Activated CD4-positive, alpha-beta T cell treated with anti-CD3 and anti-CD28 coated beads, Interleukin-2, amount 50 U/mL, for 4 hours (primary cell): ENCODE results near the gene UCKL1.
"Not testable (repeated sequence)": the region's sequence is repeated elsewhere in the genome, so short reads cannot be mapped to it uniquely, and the experiment has no call there.

Source experiments
- DNase-seq, 2 experiments: peaks; one replicate each; pipeline ENCODE4 v3.0.0-alpha.2; 2020

UCKL1 gene

DNA sequence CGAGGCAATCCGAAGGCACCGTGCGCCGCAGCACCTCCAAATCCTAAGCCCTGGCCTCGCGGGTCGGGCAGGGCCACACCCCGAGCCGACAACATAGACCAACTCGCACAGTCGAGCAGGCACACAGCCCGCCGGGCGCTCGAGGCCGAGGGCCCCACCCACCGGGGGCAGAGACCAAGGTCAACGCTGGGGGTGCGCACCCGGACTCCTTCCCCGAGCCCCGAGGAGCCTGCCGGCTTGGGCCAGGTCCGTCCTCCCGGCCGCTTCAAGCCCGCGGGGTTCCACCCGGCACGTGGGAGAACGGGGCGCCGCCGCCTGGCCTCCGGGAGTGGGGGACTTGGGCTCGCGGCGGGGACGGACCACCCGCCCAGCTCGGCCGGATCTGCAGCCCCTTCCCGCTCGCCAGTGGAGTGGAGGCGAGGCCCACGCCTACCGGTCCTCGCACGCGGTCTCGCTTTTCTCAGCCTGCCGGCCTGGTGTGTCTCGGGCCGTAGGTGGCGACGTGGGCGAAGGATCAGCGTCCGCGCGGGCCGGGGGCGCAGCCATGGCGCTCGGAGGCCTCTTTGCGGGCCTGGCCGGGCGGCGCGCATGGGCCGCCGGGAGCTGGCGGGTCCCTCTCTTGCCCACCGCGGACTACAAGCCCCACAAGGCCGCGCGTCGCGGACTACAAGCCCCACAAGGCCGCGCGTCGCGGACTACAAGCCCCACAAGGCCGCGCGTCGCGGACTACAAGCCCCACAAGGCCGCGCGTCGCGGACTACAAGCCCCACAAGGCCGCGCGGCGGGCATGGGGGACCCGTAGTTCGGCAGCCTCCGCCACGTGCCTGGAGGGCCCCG lies at the start of gene UCKL1:
TSS of gene UCKL1 (minus strand) at position 590 of the 837 bp plus-strand sequence. CDS start at position 546, 44 bp downstream.
- peak; percentile 83 to 86 for DNase-seq

DNA sequence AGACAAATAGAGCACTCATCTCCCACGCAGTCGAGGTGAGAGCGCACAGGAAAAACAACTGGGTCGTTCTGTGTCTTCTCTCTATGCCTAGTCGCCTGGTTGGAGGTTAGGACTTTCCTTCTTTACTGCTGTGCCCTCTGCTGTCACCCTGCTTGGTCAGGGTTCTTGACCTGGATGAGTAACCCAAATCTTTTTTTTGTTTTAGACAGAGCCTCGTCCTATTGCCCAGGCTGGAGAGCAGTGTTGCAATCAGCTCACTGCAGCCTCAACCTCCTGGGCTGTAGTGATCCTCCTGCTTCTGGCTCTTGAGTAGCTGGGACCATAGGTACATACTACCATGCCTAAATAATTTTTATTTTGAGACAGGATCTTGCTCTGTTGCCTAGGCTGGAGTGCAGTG lies 49.2 kb upstream of the UCKL1 start:
- no peak for DNase-seq

GRCh38 chr20:64003960-64004725 lies 47.9 kb upstream of the UCKL1 start:
- DNase-seq = no peak

DNA sequence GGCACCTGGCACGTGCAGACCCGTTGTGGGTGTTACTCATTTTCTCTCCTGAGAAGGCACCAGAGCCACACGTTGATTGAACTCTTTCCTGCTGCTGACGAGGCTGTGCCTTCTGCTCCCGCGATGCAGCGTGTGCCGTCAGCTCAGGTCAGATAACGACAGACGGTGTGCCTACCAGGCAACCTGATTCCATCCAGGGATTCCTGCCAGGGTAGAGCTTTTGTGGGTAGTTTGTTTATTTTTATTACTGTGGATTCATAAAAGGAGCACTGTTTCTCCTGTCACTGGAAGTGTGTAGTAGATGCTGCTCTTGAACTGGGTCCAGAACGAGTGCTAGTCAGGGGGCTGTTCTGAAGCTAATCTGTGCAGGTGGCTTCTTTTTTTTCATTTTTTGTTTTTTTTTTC lies 45.4 kb upstream of the UCKL1 start:
- DNase-seq = no peak

DNA sequence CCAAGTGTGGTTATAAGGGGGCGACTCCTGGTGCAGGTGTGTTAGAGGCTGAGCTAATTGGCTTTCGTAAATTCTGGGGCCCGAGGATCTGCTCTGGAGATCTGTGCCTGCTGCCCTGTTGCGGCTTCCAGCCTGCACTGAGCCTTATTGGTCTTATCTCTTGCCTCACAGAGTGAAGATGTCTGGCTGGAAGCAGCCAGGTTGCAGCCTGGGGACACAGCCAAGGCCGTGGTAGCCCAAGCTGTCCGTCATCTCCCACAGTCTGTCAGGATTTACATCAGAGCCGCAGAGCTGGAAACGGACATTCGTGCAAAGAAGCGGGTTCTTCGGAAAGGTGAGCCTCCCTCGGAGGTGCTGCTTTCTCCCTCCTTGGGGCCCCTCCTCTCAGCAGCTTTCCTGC lies 44.7 kb upstream of the UCKL1 start:
- DNase-seq = no peak

DNA sequence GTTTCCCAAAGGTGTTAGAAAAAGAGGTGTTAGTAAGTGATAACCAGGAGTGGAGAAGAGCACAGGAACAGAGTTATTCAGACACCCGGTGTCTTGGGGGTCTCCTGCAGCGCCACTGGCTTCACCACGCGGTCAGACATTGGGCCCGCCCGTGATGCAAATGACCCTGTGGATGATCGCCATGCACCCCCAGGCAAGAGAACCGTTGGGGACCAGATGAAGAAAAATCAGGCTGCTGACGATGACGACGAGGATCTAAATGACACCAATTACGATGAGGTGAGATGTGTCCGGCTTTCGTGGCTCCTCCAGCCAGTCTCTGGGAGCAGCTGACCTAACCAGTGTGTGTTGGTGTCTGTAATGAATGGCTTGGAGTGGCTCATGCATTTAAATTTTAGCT lies 26.7 kb upstream of the UCKL1 start:
- no peak for DNase-seq

DNA sequence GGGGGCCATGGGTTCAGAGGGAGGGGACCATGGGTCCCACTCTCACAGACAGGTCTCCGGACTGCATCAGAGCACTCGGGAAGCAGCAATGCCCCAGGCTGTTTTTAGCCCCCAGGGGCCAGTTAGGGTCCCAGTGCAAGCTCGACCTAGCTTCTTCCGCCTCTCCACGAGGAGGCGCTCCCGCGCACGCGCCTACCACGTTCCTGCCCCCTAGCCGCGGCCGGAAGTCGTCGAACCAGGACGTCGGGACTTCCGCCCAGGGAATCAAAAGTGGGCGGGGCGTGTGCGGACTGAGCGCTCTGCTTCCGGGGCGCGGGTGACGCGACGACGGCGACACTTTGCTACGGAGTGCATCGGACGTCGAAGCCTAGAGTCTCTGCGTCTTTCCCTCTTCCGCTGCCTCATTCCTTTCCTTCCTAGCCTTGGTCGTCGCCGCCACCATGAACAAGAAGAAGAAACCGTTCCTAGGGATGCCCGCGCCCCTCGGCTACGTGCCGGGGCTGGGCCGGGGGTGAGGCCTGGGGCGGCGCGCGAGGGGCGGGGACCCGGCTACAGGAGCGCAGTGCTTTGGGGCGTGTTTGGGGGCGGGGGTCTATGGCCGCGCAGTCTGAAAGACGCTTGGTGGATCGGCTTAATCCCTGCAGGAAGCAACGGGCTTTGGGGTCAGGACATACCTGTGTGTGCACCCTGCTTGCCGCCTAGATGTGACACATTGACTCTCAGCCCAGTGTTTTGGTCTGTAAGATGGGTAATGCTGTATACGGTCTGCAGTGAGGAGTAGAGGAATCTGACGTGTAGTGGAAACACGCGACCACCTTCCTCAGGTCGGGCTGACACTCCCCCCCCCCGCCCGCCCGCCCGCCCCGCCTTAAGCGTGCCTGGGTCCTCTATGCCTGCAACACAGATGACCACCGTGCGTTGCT lies 24.9 kb upstream of the UCKL1 start, which contains the start of gene PRPF6:
TSS of gene PRPF6 (plus strand) at position 327 of the 923 bp plus-strand sequence. CDS start at position 441, 114 bp downstream.
- peak; percentile 91 to 94 for DNase-seq

- DNase-seq = peak in 1 of 2 experiments; percentile 20
Measured at GRCh38 chr20:63980317-63980805, 24.1 kb upstream of the UCKL1 start.

GRCh38 chr20:63979557-63980316 lies 23.5 kb upstream of the UCKL1 start, which contains the start of gene SAMD10:
SAMD10 (minus strand) TSS chr20:63979642; CDS start chr20:63979467, 175 bp downstream.
- DNase-seq = peak; percentile 66 to 71

- no peak for DNase-seq
Measured at GRCh38 chr20:63979229-63979556, 23.0 kb upstream of the UCKL1 start.

DNA sequence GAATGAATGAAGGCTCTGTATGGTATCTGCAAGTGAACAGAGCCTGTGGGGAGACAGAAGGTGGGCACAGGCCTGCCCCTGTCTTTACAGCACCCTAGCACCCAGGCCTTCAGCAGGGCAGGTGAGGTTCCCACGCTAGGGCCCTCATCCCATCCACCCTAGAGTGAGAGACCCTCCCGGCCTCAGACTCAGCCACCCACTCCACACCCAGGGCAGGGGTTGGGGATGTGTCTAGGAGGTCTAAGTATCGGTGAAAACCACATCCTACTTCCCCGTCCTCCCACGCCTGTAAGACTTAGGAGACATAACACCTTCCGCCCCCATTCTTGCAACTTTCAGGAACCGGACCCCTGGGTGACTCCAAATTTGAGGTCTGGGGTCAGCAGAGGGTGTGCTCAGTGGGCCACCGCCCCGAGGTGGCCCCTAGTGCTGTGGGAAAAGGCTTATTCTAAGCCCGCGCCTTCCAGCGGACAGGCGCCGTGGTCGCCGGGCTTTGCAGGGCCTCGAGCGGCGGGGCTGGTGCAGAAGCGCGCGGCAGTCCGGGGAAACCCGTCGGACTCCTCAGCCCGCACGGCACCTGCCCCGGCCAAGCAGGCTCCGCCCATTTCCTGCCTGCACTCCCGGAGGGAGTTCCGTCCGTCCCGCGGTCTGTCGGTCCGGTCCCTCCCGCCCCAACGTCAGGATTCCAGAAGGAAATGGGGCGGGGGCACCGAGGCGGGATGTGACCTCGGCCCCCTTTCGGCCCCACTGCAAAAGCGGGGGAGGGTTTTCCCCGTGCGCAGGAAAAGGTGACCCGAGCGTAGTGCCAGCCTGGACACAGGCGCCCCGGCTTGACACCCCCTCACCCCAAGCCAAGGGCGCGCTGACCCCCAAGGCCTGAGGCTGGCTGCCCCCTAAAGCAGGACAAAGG lies 22.4 kb upstream of the UCKL1 start:
- DNase-seq = no peak

DNA sequence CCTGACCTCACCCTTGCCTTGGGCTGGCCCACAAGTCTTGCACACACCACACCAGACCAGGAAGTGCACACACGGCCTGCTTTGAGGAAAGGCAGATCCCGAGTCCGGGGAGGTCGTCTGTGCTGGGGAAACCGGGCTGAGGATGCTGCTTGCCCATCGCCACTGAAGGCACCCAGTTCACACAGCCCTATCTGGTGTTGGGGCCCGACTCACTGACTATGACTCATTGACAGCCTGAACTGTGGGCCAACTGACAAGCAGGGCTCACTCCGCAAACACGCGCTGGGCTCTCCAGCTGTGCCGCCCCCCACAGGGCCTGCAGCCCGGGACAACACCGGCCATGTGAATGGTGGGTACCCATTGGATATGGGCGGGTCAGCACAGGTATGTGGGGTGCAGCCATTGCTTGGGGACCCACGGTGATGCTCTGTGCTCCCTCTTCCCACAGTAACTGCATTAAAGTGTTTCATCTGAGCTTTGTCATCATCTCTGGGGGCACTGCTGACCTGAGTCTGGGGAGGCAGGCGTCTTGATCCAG lies 21.6 kb upstream of the UCKL1 start:
- DNase-seq = peak; percentile 41 to 52

DNA sequence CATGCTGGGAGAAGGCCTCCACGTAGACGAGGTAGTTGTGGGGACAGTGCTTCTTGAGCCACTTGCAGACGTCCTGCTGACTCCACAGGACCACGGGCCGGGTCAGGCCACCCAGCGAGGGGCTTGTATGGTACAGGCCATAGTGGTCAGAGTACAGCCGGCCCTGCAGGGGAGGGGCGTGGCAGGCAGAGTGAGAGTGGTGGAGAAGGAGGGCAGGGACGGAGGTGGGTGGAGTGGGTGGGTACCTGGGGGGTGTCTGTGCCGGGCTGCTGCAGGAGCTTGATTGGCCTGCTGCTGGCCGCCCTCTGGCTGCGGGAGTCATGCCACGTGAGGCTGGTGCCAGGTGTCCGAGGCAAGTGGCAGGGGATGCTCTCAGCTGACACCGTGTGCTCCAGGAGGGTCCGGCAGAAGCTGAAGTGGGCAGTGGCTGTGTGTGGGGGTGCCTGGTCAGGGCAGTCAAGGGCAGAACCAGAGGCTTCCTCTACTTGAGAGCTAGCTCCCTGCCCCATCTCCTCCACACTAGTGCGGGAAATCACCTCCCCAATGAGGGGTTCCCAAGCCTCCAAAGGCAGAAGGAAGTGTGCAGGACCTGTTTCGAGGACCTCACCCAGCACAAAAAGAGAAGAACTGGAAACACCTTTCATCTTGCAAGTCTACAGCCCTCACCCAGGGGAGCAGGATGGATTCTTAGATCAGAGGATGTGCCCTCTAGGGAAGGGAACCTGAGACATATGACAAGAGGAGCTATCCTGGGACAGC lies 20.9 kb upstream of the UCKL1 start:
- no peak for DNase-seq

DNA sequence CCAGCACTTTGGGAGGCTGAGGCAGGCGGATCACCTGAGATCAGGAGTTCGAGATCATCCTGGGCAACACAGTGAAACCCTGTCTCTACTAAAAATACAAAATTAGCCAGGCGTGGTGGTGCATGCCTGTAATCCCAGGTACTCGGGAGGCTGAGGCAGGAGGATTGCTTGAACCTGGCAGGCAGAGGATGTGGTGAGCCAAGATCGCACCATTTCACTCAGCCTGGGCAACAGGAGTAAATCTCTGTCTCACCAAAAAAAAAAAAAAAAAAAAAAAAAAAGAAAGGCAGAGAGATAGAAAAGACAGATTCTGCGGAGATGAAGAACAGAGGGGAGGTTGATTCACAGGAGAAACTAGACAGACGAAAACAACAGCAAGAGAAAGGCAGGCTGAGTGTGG lies 20.3 kb upstream of the UCKL1 start:
- not testable (repeated sequence) for DNase-seq

GRCh38 chr20:63974402-63975200 lies 18.4 kb upstream of the UCKL1 start:
- DNase-seq = no peak

DNA sequence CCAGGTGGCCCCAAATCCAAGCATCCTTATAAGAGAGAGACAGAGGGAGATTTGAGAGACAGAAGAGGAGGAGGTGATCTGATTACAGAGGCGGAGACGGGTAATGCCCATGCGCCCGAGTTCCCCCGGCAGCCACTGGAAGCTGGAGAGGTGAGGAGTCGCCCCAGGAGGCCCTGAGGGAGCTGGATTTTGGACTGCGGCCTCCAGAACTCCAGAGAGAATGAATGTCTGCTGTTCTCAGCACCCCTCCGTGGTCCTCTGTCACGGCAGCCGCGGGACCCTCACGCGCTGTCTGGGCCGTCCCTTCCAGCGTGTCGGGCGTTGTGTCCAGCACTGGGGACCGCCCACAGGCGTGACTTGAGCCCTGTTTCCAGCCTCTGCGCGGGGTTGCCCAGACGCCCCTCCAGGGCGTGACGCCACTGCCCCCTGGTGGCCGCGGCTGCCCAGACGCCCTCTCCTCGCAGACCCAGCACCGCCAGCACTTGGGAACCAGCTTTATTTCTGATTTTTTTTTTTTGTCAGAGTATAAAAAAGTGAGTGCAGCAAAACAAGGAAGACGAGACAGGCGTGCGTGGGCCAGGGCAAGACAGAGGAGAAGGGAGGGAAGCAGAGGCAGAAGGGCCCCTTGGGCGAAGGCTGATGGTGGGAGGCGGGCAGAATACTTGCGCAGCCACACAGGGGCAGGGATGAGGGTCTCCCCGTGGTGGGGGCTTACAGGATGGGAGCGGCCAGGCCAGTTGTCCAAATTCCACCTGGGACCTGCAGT lies 17.6 kb upstream of the UCKL1 start:
- DNase-seq = peak; percentile 72

DNA sequence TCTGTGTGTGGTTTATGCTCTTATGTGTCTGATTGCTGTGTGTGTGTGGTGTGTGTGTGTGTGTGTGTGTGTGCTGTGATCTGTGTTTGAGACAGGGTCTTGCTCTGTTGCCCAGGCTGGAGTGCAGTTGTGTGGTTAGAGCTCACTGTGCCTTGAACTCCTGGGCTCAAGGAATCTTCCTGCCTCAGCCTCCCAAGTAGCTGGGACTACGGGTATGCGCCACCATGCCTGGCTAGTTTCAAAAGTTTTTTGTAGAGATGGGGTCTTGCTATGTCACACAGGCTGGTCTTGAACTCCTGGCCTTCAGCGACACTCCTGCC lies 16.9 kb upstream of the UCKL1 start:
- no peak for DNase-seq
